GM12878 (cell line): ENCODE data around the gene CFI. TPM values are rescaled to one million over a fixed set of nuclear protein-coding genes. Genes with fewer than 3 reads are reported as not detected.

Experiments
- CBX3 ChIP-seq: fragments of 200-600 bp; sonication (generic); IDR thresholded peaks from 2 replicates; pipeline ENCODE4 v1.6.1; 2016; ENCODE audit warnings: low read depth, borderline replicate concordance
- CBX5 ChIP-seq: sonication (generic); IDR thresholded peaks from 2 replicates; pipeline ENCODE4 v1.6.1; 2016; ENCODE audit warnings: low read depth, moderate library complexity, mild to moderate bottlenecking, inconsistent platforms
- EGR1 ChIP-seq, 2 experiments: IDR thresholded peaks; 1 replicate in 1 of 2; 2 replicates in 1 of 2; pipeline ENCODE4 v1.6.1; 2011 to 2012; ENCODE audit warnings: low read depth in 2 of 2, low read length in 2 of 2, borderline replicate concordance in 1 of 2, mild to moderate bottlenecking in 1 of 2, moderate library complexity in 1 of 2
- EP300 ChIP-seq, 2 experiments: fragments of 150-350 bp in 1 of 2; IDR thresholded peaks; 2 replicates each; pipeline ENCODE4 v1.6.1; 2011 to 2012; ENCODE audit warnings: low read depth in 2 of 2, low read length in 2 of 2, borderline replicate concordance in 1 of 2, improper control_type of control experiment in 1 of 2, inconsistent platforms in 1 of 2; ENCODE audit not compliant: control insufficient read depth in 1 of 2
- EZH2 ChIP-seq: IDR thresholded peaks from 2 replicates; pipeline ENCODE4 v1.6.1; 2012; ENCODE audit warnings: low read depth, mild to moderate bottlenecking, control low read depth, inconsistent platforms, low read length, borderline replicate concordance; ENCODE audit not compliant: control insufficient read depth
- FOS ChIP-seq: IDR thresholded peaks from 3 replicates; pipeline ENCODE4 v1.6.1; 2011; ENCODE audit warnings: borderline replicate concordance; ENCODE audit not compliant: insufficient read length; ENCODE audit errors: extremely low read depth
- FOXK2 ChIP-seq: fragments of 450-650 bp; IDR thresholded peaks from 2 replicates; pipeline ENCODE4 v1.6.1; 2017; ENCODE audit warnings: mild to moderate bottlenecking, moderate library complexity
- IKZF2 ChIP-seq, 2 experiments: fragments of 450-650 bp; IDR thresholded peaks; 2 replicates each; pipeline ENCODE4 v1.6.1; 2017; ENCODE audit warnings: mild to moderate bottlenecking in 2 of 2, moderate library complexity in 2 of 2
- MAX ChIP-seq: IDR thresholded peaks from 2 replicates; pipeline ENCODE4 v1.6.1; 2012; ENCODE audit warnings: low read depth, low read length, improper control_type of control experiment
- MYB ChIP-seq: fragments of 150-350 bp; IDR thresholded peaks from 2 replicates; pipeline ENCODE4 v1.6.1; 2014; ENCODE audit warnings: mild to moderate bottlenecking, low read depth, low read length, borderline replicate concordance
- NR2C1 ChIP-seq: fragments of 450-650 bp; IDR thresholded peaks from 2 replicates; pipeline ENCODE4 v1.6.1; 2017; ENCODE audit warnings: antibody characterized with exemption, mild to moderate bottlenecking, moderate library complexity
- NRF1 ChIP-seq: conservative IDR thresholded peaks from 2 replicates; pipeline ENCODE4 v1.6.1; 2011; ENCODE audit warnings: mild to moderate bottlenecking, low read depth, low read length, improper control_type of control experiment
- RBBP5 ChIP-seq: fragments of 200-600 bp; sonication (generic); conservative IDR thresholded peaks from 2 replicates; pipeline ENCODE4 v1.6.1; 2016
- SKIL ChIP-seq: fragments of 450-650 bp; IDR thresholded peaks from 2 replicates; pipeline ENCODE4 v1.6.1; 2017; ENCODE audit warnings: mild to moderate bottlenecking, low read depth, inconsistent platforms; ENCODE audit not compliant: poor library complexity, severe bottlenecking
- SPI1 ChIP-seq: IDR thresholded peaks from 2 replicates; pipeline ENCODE4 v1.6.1; 2011; ENCODE audit warnings: low read depth, mild to moderate bottlenecking, low read length, moderate library complexity, borderline replicate concordance; ENCODE audit not compliant: insufficient read depth
- TAF1 ChIP-seq: IDR thresholded peaks from 2 replicates; pipeline ENCODE4 v1.6.1; 2011; ENCODE audit warnings: mild to moderate bottlenecking, low read depth, low read length, borderline replicate concordance
- TARDBP ChIP-seq: IDR thresholded peaks from 2 replicates; pipeline ENCODE4 v1.6.1; 2016; ENCODE audit warnings: borderline replicate concordance
- USF1 ChIP-seq: IDR thresholded peaks from 2 replicates; pipeline ENCODE4 v1.6.1; 2011; ENCODE audit warnings: borderline replicate concordance, low read depth, mild to moderate bottlenecking, moderate library complexity, mixed read lengths, low read length; ENCODE audit not compliant: insufficient read depth; ENCODE audit errors: extremely low read length
- YY1 ChIP-seq: IDR thresholded peaks from 2 replicates; pipeline ENCODE4 v1.6.1; 2011; ENCODE audit warnings: low read depth, mild to moderate bottlenecking, low read length
- ZBTB40 ChIP-seq: fragments of 450-650 bp; IDR thresholded peaks from 2 replicates; pipeline ENCODE4 v1.6.1; 2016; ENCODE audit warnings: mild to moderate bottlenecking, moderate library complexity, borderline replicate concordance
- ZNF384 ChIP-seq: IDR thresholded peaks from 2 replicates; pipeline ENCODE4 v1.6.1; 2012; ENCODE audit warnings: low read depth, mild to moderate bottlenecking, low read length, improper control_type of control experiment, borderline replicate concordance
- ZZZ3 ChIP-seq: IDR thresholded peaks from 2 replicates; pipeline ENCODE4 v1.6.1; 2011; ENCODE audit warnings: low read depth; ENCODE audit not compliant: control insufficient read depth, insufficient read length
- polyA plus RNA-seq, 11 experiments: library from polyadenylated mRNA; depleted of rRNA in 4 of 11; unstranded in 6 of 11; stranded (reverse) in 5 of 11; fragments of >200 nt; fragmentation: Nextera tagmentation in 4 of 11; fragmentation: Illumina TruSeq in 1 of 11; extraction: Ambion mirVana in 4 of 11; extraction: Trizol in 1 of 11; gene quantifications; 1 replicate in 1 of 11; 2 replicates in 10 of 11; pipeline versions ENCODE4 v1.2.1 to v1.2.3, GENCODE V29; 2011 to 2016; ENCODE audit warnings: inconsistent platforms in 2 of 11, missing spikeins in 2 of 11, low read depth in 1 of 11
- total RNA-seq, 4 experiments: library from RNA; depleted of rRNA in 3 of 4; stranded (reverse); fragments of >200 nt in 3 of 4; fragmentation: Illumina TruSeq in 1 of 4; extraction: Trizol in 1 of 4; gene quantifications; 2 replicates each; pipeline versions ENCODE4 v1.2.1 to v1.2.3, GENCODE V29; 2013 to 2021

Gene CFI
- total and polyA plus RNA-seq, 10 of the 15 experiments (the other 5 are each of a cell fraction or from before 2014, with no cell fraction given) = 0.15 to 0.28 TPM; not detected in 8

GRCh38 chr4:109702950-109703663 lies 98.7 kb downstream of the CFI start, which contains the start of gene CASP6 (continued):
- TF ChIP-seq SKIL = no peak
- TF ChIP-seq CBX3 = no peak
- no peak for TF ChIP-seq FOS
- TF ChIP-seq NRF1 = no peak
- no peak for TF ChIP-seq NR2C1
- no peak for TF ChIP-seq ZZZ3
- TF ChIP-seq MYB = no peak
- no peak for TF ChIP-seq USF1
- peak; percentile 59; the same call in 1 of the 2 replicates for TF ChIP-seq YY1
- TF ChIP-seq ZBTB40 = no peak
- TF ChIP-seq CBX5 = peak; percentile 75
- no peak for TF ChIP-seq SPI1
- 0 out of 2 replicates have a peak, but pooled peaks have one; percentile 4 for TF ChIP-seq TARDBP
- TF ChIP-seq FOXK2 = no peak
- no peak; the same call in 1 of the 2 replicates for TF ChIP-seq MAX
- no peak for TF ChIP-seq RBBP5
- peak; percentile 40 to 57; a peak in 3 of 4 replicates for TF ChIP-seq IKZF2 (IDR thresholded peaks at IDR 0.05)
- TF ChIP-seq EP300 (IDR thresholded peaks at IDR 0.05; ENCODE audit: borderline replicate concordance in 1 of 2, control insufficient read depth in 1 of 2, low read depth in 2 of 2, low read length in 2 of 2) = 0 out of 4 replicates have a peak, but pooled peaks have one; percentile 6 to 15
- TF ChIP-seq EZH2 = no peak
- 0 out of 2 replicates have a peak, but pooled peaks have one; percentile 4 for TF ChIP-seq TAF1
- TF ChIP-seq EGR1 (IDR thresholded peaks at IDR 0.05; ENCODE audit: borderline replicate concordance in 1 of 2, low read depth in 2 of 2, low read length in 2 of 2) = no peak
- TF ChIP-seq ZNF384 = no peak
